SU-DHL-6 (cell line): Measurements from ENCODE around the gene RTP4.

ENCODE experiments used
- CTCF ChIP-seq: fragments of 200-600 bp; sonication (generic); IDR thresholded peaks from one replicate; pipeline ENCODE4 v1.5.1; 2017; ENCODE audit warnings: antibody characterized with exemption, mild to moderate bottlenecking, low read length, moderate library complexity; ENCODE audit not compliant: insufficient read depth, poor library complexity, severe bottlenecking
- EZH2phosphoT487 ChIP-seq: fragments of 200-600 bp; sonication (generic), shearing (Covaris generic); conservative IDR thresholded peaks from 2 replicates; pipeline ENCODE4 v1.6.1; 2018; ENCODE audit warnings: mild to moderate bottlenecking, antibody characterized with exemption, low read length, moderate library complexity, mixed read lengths

DNA sequence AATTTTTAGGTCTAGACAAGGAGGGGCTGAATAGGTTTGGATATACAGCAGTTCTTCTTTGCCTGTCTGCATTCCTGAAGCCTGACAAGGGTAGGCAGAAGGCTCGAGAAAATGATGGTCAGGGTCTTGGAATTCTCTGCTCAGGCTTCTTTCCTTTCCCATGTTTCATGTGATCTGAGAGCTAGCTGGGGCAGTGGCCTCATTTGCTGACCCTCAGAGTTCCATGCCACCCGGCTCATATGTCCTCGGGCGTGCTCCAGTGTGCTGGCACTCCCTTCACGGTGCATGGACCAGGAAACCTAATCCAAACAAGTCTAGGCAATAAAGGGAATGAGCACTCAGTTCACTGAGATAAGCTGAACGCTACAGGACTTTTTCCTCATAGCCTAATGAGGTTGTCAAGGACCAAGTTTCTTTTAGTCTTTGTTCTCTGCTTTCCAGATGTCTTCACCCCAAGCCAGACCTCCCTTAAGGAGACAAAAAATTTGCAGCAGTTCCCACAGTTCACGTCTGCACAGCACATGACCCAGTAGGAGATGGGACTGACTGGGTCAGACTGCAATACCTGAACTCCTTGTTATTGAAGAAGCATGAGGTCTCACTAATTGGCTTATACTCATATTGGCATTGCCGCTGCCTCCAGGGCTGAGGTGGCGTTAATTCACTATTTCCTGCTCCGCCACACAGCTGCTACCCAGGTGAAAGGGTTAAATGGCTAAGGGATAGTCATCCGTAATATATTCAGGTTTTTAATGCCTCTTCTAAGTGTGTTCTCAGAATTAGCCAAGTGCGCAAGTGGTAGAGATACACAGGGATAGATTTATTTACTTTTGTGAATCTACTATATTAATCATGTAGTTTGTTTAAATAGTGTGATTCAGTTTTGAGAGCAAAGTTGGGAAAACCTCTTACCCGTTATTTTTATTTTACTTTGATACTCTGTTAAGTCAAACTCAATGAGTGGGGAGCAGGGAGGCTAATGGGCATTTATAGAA, 15.3 kb upstream of the RTP4 start:
- TF ChIP-seq CTCF (no peak), EZH2phosphoT487 (no peak)
